HepG2 (cell line): ENCODE measurements around the gene SPCS1. TPM values are rescaled to one million over a fixed set of nuclear protein-coding genes. Genes with fewer than 3 reads are reported as not detected.

Experiments
- ARID2 ChIP-seq: sonication (generic); formaldehyde crosslinking; IDR thresholded peaks from 2 replicates; pipeline ENCODE4 v1.8.1; 2022; ENCODE audit warnings: mild to moderate bottlenecking, missing genetic modification reagents, borderline replicate concordance
- CBFB ChIP-seq: sonication (generic); formaldehyde crosslinking; IDR thresholded peaks from 2 replicates; pipeline ENCODE4 v1.4.0; 2020; ENCODE audit warnings: missing genetic modification reagents
- HNRNPUL1 ChIP-seq: fragments of 200-400 bp; formaldehyde crosslinking; IDR thresholded peaks from 2 replicates; pipeline ENCODE4 v1.6.1; 2017; ENCODE audit warnings: low read depth, mild to moderate bottlenecking, low read length, moderate library complexity
- MIXL1 ChIP-seq: IDR thresholded peaks from 2 replicates; pipeline ENCODE4 v1.6.1; 2016
- SATB2 ChIP-seq: sonication (generic); formaldehyde crosslinking; IDR thresholded peaks from 2 replicates; pipeline ENCODE4 v1.5.0; 2020; ENCODE audit warnings: missing genetic modification reagents
- SMARCC2 ChIP-seq: fragments of 450-650 bp; IDR thresholded peaks from 2 replicates; pipeline ENCODE4 v1.6.1; 2017; ENCODE audit warnings: antibody characterized with exemption, mild to moderate bottlenecking
- polyA plus RNA-seq, 8 experiments: library from polyadenylated mRNA; depleted of rRNA in 3 of 8; stranded (reverse) in 7 of 8; unstranded in 1 of 8; fragments of >200 nt; fragmentation: Illumina TruSeq in 4 of 8; extraction: Trizol in 4 of 8; gene quantifications; 2 replicates each; pipeline versions ENCODE4 v1.2.1 to v1.2.3, GENCODE V29; 2011 to 2016; ENCODE audit warnings: low read depth in 4 of 8, missing spikeins in 1 of 8, mixed read lengths in 1 of 8; ENCODE audit not compliant: insufficient read depth in 1 of 8
- total RNA-seq, 5 experiments: library from RNA; depleted of rRNA; stranded (reverse); fragments of >200 nt; fragmentation: Illumina TruSeq; extraction: Trizol; gene quantifications; 2 replicates each; pipeline ENCODE4 v1.2.3, GENCODE V29; 2016; ENCODE audit warnings: low read depth in 1 of 5
- TF ChIP-seq, protein P1 (sequence below): IDR thresholded peaks from 2 replicates; pipeline ENCODE4 v1.6.1; 2012; ENCODE audit warnings: low read length, improper control_type of control experiment
- TF ChIP-seq, protein P2 (sequence below), 2 experiments: sonication (generic) in 1 of 2; formaldehyde crosslinking in 1 of 2; IDR thresholded peaks; 2 replicates each; pipeline versions ENCODE4 v1.4.0 to v1.6.1; 2016 to 2020; ENCODE audit warnings: borderline replicate concordance in 1 of 2, low read depth in 1 of 2, mild to moderate bottlenecking in 1 of 2, missing genetic modification reagents in 1 of 2
- TF ChIP-seq, protein P3 (sequence below): sonication (generic); formaldehyde crosslinking; IDR thresholded peaks from 2 replicates; pipeline ENCODE4 v1.4.0; 2020; ENCODE audit warnings: missing genetic modification reagents, borderline replicate concordance
- TF ChIP-seq, protein P4 (sequence below): sonication (generic); formaldehyde crosslinking; IDR thresholded peaks from 2 replicates; pipeline ENCODE4 v1.5.0; 2020; ENCODE audit warnings: missing genetic modification reagents
- TF ChIP-seq, protein P5 (sequence below): sonication (generic); formaldehyde crosslinking; IDR thresholded peaks from 2 replicates; pipeline ENCODE4 v1.4.0; 2020; ENCODE audit warnings: missing genetic modification reagents
- TF ChIP-seq, protein P6 (sequence below): IDR thresholded peaks from 2 replicates; pipeline ENCODE4 v1.6.1; 2012; ENCODE audit warnings: inconsistent platforms

Gene SPCS1
- total and polyA plus RNA-seq, 2 of the 13 experiments (the other 11 are each of a cell fraction or from before 2014, with no cell fraction given), result 84.6 to 120 TPM

DNA sequence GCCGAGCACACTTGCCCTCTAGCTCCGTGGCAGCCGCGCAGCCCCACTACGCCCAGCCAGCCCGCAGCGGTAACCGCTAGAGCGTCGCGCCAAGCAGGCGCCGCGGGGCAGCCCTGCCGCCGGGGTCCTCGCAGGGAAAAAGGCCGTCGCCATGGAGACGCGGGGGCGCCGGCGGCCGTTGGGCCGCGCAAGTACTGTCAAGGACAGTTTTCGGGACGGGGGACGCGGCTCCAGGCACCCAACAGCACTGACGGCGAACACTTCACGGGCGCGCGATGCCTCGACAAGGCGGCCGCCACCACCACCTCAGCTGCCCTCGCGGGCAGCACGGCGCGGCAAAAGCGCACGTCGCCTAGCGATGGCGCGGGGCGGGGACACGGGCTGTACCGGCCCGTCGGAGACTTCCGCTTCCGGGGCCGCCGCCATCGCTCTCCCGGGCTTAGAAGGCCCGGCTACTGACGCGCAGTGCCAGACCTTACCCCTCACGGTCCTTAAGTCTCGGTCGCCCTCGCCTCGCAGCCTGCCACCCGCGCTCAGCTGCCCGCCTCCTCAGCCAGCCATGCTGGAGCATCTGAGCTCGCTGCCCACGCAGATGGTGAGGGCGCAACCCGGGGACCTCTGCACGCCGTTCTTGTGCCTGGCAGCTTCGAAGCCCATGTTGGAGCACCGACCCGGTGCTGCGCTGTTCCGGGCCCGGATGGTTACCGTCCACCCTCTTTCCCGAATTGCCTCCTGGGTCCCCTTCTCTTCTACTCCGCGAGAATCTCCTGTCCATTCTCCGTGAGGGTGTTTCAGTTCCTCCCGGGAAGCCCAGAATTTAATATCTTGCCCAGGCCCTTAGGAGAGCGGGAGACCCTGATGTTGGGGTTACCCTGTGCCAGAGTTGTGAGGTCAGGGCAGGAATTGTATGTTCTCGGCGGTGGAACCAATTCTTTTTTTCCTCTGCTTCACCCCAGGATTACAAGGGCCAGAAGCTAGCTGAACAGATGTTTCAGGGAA lies at the start of gene SPCS1, which contains the start of gene GLT8D1 (continued):
- TF ChIP-seq, protein P1, sequence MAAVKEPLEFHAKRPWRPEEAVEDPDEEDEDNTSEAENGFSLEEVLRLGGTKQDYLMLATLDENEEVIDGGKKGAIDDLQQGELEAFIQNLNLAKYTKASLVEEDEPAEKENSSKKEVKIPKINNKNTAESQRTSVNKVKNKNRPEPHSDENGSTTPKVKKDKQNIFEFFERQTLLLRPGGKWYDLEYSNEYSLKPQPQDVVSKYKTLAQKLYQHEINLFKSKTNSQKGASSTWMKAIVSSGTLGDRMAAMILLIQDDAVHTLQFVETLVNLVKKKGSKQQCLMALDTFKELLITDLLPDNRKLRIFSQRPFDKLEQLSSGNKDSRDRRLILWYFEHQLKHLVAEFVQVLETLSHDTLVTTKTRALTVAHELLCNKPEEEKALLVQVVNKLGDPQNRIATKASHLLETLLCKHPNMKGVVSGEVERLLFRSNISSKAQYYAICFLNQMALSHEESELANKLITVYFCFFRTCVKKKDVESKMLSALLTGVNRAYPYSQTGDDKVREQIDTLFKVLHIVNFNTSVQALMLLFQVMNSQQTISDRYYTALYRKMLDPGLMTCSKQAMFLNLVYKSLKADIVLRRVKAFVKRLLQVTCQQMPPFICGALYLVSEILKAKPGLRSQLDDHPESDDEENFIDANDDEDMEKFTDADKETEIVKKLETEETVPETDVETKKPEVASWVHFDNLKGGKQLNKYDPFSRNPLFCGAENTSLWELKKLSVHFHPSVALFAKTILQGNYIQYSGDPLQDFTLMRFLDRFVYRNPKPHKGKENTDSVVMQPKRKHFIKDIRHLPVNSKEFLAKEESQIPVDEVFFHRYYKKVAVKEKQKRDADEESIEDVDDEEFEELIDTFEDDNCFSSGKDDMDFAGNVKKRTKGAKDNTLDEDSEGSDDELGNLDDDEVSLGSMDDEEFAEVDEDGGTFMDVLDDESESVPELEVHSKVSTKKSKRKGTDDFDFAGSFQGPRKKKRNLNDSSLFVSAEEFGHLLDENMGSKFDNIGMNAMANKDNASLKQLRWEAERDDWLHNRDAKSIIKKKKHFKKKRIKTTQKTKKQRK, result no peak
- TF ChIP-seq SMARCC2 (no peak), SATB2 (no peak), HNRNPUL1 (no peak), CBFB (CRISPR knock-in tag) (peak; percentile 88; the same call in 1 of the 2 replicates), MIXL1 (CRISPR knock-in tag) (peak; percentile 38; the same call in 1 of the 2 replicates), ARID2 (CRISPR knock-in tag) (peak; percentile 28; the same call in 1 of the 2 replicates)
- TF ChIP-seq, protein P2, sequence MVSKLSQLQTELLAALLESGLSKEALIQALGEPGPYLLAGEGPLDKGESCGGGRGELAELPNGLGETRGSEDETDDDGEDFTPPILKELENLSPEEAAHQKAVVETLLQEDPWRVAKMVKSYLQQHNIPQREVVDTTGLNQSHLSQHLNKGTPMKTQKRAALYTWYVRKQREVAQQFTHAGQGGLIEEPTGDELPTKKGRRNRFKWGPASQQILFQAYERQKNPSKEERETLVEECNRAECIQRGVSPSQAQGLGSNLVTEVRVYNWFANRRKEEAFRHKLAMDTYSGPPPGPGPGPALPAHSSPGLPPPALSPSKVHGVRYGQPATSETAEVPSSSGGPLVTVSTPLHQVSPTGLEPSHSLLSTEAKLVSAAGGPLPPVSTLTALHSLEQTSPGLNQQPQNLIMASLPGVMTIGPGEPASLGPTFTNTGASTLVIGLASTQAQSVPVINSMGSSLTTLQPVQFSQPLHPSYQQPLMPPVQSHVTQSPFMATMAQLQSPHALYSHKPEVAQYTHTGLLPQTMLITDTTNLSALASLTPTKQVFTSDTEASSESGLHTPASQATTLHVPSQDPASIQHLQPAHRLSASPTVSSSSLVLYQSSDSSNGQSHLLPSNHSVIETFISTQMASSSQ (IDR thresholded peaks at IDR 0.05; ENCODE audit: low read depth), result no peak
- TF ChIP-seq, protein P2 (CRISPR knock-in tag; IDR thresholded peaks at IDR 0.05; ENCODE audit: borderline replicate concordance), result no peak
- TF ChIP-seq, protein P3, sequence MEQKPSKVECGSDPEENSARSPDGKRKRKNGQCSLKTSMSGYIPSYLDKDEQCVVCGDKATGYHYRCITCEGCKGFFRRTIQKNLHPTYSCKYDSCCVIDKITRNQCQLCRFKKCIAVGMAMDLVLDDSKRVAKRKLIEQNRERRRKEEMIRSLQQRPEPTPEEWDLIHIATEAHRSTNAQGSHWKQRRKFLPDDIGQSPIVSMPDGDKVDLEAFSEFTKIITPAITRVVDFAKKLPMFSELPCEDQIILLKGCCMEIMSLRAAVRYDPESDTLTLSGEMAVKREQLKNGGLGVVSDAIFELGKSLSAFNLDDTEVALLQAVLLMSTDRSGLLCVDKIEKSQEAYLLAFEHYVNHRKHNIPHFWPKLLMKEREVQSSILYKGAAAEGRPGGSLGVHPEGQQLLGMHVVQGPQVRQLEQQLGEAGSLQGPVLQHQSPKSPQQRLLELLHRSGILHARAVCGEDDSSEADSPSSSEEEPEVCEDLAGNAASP, result peak; percentile 16; the same call in 1 of the 2 replicates
- TF ChIP-seq, protein P4, sequence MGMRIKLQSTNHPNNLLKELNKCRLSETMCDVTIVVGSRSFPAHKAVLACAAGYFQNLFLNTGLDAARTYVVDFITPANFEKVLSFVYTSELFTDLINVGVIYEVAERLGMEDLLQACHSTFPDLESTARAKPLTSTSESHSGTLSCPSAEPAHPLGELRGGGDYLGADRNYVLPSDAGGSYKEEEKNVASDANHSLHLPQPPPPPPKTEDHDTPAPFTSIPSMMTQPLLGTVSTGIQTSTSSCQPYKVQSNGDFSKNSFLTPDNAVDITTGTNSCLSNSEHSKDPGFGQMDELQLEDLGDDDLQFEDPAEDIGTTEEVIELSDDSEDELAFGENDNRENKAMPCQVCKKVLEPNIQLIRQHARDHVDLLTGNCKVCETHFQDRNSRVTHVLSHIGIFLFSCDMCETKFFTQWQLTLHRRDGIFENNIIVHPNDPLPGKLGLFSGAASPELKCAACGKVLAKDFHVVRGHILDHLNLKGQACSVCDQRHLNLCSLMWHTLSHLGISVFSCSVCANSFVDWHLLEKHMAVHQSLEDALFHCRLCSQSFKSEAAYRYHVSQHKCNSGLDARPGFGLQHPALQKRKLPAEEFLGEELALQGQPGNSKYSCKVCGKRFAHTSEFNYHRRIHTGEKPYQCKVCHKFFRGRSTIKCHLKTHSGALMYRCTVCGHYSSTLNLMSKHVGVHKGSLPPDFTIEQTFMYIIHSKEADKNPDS (CRISPR knock-in tag), result no peak
- TF ChIP-seq, protein P5, sequence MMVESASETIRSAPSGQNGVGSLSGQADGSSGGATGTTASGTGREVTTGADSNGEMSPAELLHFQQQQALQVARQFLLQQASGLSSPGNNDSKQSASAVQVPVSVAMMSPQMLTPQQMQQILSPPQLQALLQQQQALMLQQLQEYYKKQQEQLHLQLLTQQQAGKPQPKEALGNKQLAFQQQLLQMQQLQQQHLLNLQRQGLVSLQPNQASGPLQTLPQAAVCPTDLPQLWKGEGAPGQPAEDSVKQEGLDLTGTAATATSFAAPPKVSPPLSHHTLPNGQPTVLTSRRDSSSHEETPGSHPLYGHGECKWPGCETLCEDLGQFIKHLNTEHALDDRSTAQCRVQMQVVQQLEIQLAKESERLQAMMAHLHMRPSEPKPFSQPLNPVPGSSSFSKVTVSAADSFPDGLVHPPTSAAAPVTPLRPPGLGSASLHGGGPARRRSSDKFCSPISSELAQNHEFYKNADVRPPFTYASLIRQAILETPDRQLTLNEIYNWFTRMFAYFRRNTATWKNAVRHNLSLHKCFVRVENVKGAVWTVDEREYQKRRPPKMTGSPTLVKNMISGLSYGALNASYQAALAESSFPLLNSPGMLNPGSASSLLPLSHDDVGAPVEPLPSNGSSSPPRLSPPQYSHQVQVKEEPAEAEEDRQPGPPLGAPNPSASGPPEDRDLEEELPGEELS (CRISPR knock-in tag), result peak; percentile 20
- TF ChIP-seq, protein P6, sequence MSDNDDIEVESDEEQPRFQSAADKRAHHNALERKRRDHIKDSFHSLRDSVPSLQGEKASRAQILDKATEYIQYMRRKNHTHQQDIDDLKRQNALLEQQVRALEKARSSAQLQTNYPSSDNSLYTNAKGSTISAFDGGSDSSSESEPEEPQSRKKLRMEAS, result peak; percentile 81
